Trophoblast cell (in vitro differentiated cells and primary cell): ENCODE results near the gene BACH2.

Experiments
- DNase-seq, 2 donors: peaks; one replicate each; pipeline ENCODE4 v3.0.0-alpha.2; 2016
- H2AFZ ChIP-seq: 2 replicates; pipeline ENCODE4 v1.6.1; 2013; ENCODE audit warnings: low read length, moderate library complexity, mild to moderate bottlenecking; ENCODE audit not compliant: insufficient read depth, poor library complexity
- H2AK5ac ChIP-seq: 2 replicates; pipeline ENCODE4 v1.6.1; 2013; ENCODE audit warnings: mild to moderate bottlenecking, low read length
- H2BK120ac ChIP-seq: 2 replicates; pipeline ENCODE4 v1.6.1; 2013; ENCODE audit warnings: low read length, mild to moderate bottlenecking, moderate library complexity; ENCODE audit not compliant: insufficient read depth, poor library complexity
- H2BK12ac ChIP-seq: 2 replicates; pipeline ENCODE4 v1.6.1; 2013; ENCODE audit warnings: mild to moderate bottlenecking, low read length, moderate library complexity
- H2BK5ac ChIP-seq: 2 replicates; pipeline ENCODE4 v1.6.1; 2013; ENCODE audit warnings: low read length, low read depth, moderate library complexity, mild to moderate bottlenecking; ENCODE audit not compliant: poor library complexity
- H3K14ac ChIP-seq: 2 replicates; pipeline ENCODE4 v1.6.1; 2013; ENCODE audit warnings: mild to moderate bottlenecking, low read length
- H3K18ac ChIP-seq: 2 replicates; pipeline ENCODE4 v1.6.1; 2013; ENCODE audit warnings: mild to moderate bottlenecking, low read length
- H3K23ac ChIP-seq: 2 replicates; pipeline ENCODE4 v1.6.1; 2013; ENCODE audit warnings: low read length
- H3K27ac ChIP-seq: 2 replicates; pipeline ENCODE4 v1.5.1; 2013; ENCODE audit warnings: low read depth, mild to moderate bottlenecking, inconsistent platforms, low read length, moderate library complexity
- H3K27me3 ChIP-seq: 2 replicates; pipeline ENCODE4 v1.6.1; 2013; ENCODE audit warnings: inconsistent platforms, mild to moderate bottlenecking, low read length, moderate library complexity; ENCODE audit not compliant: insufficient read depth
- H3K36me3 ChIP-seq, 2 experiments: 1 replicate in 1 of 2; 2 replicates in 1 of 2; pipeline ENCODE4 v1.6.1; 2013; ENCODE audit warnings: low read length in 2 of 2, mild to moderate bottlenecking in 2 of 2, moderate library complexity in 1 of 2; ENCODE audit not compliant: insufficient read depth in 2 of 2, control insufficient read depth in 1 of 2
- H3K4ac ChIP-seq: 2 replicates; pipeline ENCODE4 v1.6.1; 2013; ENCODE audit warnings: low read depth, mild to moderate bottlenecking, low read length, moderate library complexity
- H3K4me1 ChIP-seq, 2 experiments: 1 replicate in 1 of 2; 2 replicates in 1 of 2; pipeline ENCODE4 v1.6.1; 2013; ENCODE audit warnings: low read length in 2 of 2, mild to moderate bottlenecking in 2 of 2, moderate library complexity in 1 of 2; ENCODE audit not compliant: insufficient read depth in 2 of 2, control insufficient read depth in 1 of 2
- H3K4me2 ChIP-seq: 2 replicates; pipeline ENCODE4 v1.6.1; 2013; ENCODE audit warnings: inconsistent platforms, mild to moderate bottlenecking, low read length, moderate library complexity
- H3K4me3 ChIP-seq: 2 replicates; pipeline ENCODE4 v1.5.1; 2013; ENCODE audit warnings: mild to moderate bottlenecking, low read depth, low read length, inconsistent platforms
- H3K79me1 ChIP-seq: one replicate; pipeline ENCODE4 v1.6.1; 2013; ENCODE audit warnings: low read length
- H3K79me2 ChIP-seq: 2 replicates; pipeline ENCODE4 v1.6.1; 2013; ENCODE audit warnings: low read length, mild to moderate bottlenecking; ENCODE audit not compliant: control insufficient read depth, insufficient read depth, poor library complexity
- H3K9ac ChIP-seq: 2 replicates; pipeline ENCODE4 v1.6.1; 2013; ENCODE audit warnings: mild to moderate bottlenecking, low read length
- H3K9me3 ChIP-seq: 2 replicates; pipeline ENCODE4 v1.6.1; 2013; ENCODE audit warnings: low read depth, mild to moderate bottlenecking, control low read depth, inconsistent platforms, low read length; ENCODE audit not compliant: insufficient read depth
- H4K12ac ChIP-seq: 2 replicates; pipeline ENCODE4 v1.6.1; 2013; ENCODE audit warnings: low read depth, mild to moderate bottlenecking, low read length, moderate library complexity
- H4K8ac ChIP-seq: 2 replicates; pipeline ENCODE4 v1.6.1; 2013; ENCODE audit warnings: low read depth, mild to moderate bottlenecking, low read length, moderate library complexity
- H4K91ac ChIP-seq: one replicate; pipeline ENCODE4 v1.6.1; 2013; ENCODE audit warnings: low read depth, mild to moderate bottlenecking, low read length, moderate library complexity
- WGBS: extraction: QIAGEN DNeasy Blood & Tissue Kit; methylation state at CpG from one replicate; pipeline ENCODE4 v1.1.7; 2013; ENCODE audit warnings: missing lambda C conversion rate; ENCODE audit not compliant: insufficient read length, insufficient coverage; ENCODE audit errors: extremely low coverage; 5-methylcytosine and 5-hydroxymethylcytosine counted together

BACH2 gene

GRCh38 chr6:89976694-89977020, 320.0 kb downstream of the BACH2 start:
- Histone ChIP-seq H2AFZ (no peak overlapping the region), H3K9me3 (no peaks in the 10 kb centered on the region), H2BK12ac (no peak overlapping the region), H4K12ac (no peak overlapping the region), H3K9ac (no peak overlapping the region), H2AK5ac (no peak overlapping the region), H3K79me2 (peaks cover 4% of the 10 kb centered on the region), H3K79me1 (peaks cover 24% of the 10 kb centered on the region), H3K27me3 (no peaks in the 10 kb centered on the region), H3K23ac (no peak overlapping the region), H3K14ac (no peak overlapping the region), H2BK120ac (no peak overlapping the region), H2BK5ac (no peak overlapping the region), H3K4ac (no peak overlapping the region), H4K91ac (no peak overlapping the region), H3K27ac (no peak overlapping the region), H3K4me3 (no peak overlapping the region), H3K36me3 (no peaks in the 10 kb centered on the region), H3K4me2 (no peak overlapping the region), H3K4me1 (peaks cover 8 to 17% of the 10 kb centered on the region in 2 experiments), H3K18ac (no peak overlapping the region), H4K8ac (no peak overlapping the region)
- no CpG with 5 or more reads among the region's 3 CpGs for WGBS
- DNase-seq: no peak

- peaks cover 9 to 20% of the 10 kb centered on the region in 2 experiments for H3K4me1 ChIP-seq
- H4K91ac ChIP-seq: peak overlapping the region; percentile 41
- no peaks in the 10 kb centered on the region for H3K27me3 ChIP-seq
- peak overlapping the region; percentile 59 for H3K4ac ChIP-seq
- H3K9me3 ChIP-seq: no peaks in the 10 kb centered on the region
- no peak overlapping the region for H3K9ac ChIP-seq
- H4K8ac ChIP-seq: peak overlapping the region; percentile 57
- peaks cover 4% of the 10 kb centered on the region for H3K79me2 ChIP-seq
- H3K4me3 ChIP-seq: no peak overlapping the region
- no CpG with 5 or more reads among the region's 12 CpGs for WGBS
- peak overlapping the region; percentile 84 for H2BK12ac ChIP-seq
- no peak overlapping the region for H2AFZ ChIP-seq
- peaks cover 28% of the 10 kb centered on the region for H3K79me1 ChIP-seq
- H4K12ac ChIP-seq: no peak overlapping the region
- no peak overlapping the region for H2AK5ac ChIP-seq
- peak overlapping the region; percentile 31 for H3K27ac ChIP-seq
- peak; percentile 18 to 32 for DNase-seq
- no peak overlapping the region for H3K23ac ChIP-seq
- peak overlapping the region; percentile 1 for H3K14ac ChIP-seq
- H3K4me2 ChIP-seq: no peak overlapping the region
- peak overlapping the region; percentile 30 for H2BK120ac ChIP-seq
- H2BK5ac ChIP-seq: peak overlapping the region; percentile 69
- H3K18ac ChIP-seq: peak overlapping the region; percentile 71
- no peaks in the 10 kb centered on the region for H3K36me3 ChIP-seq
These were observed 320.5 kb downstream of the BACH2 start for GRCh38 chr6:89975991-89976693.

DNA sequence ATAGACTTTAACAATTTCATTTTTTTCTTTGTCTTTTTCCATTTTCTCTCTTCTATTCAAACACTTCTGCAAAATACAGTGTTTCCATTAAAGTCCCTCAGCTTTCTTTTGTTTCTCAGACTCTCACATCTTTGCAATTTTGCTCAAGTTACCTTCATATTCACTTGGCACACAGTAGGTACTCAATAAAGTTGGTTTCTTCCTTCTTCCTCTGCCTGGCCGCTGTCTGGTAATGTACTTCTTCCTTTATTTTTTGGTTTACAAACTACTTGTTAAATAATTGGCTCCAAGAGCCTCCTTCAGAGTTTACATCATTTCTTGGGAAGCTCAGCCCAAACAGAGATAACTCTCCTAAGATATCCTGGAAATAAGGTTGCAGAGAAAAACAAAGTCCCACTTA, 321.3 kb downstream of the BACH2 start:
- Histone ChIP-seq H3K79me1 (peaks cover 31% of the 10 kb centered on the region), H3K4me2 (no peak overlapping the region), H3K18ac (no peak overlapping the region), H3K4me1 (peaks cover 9 to 22% of the 10 kb centered on the region in 2 experiments), H4K91ac (no peak overlapping the region), H2BK12ac (no peak overlapping the region), H3K4ac (no peak overlapping the region), H2BK120ac (no peak overlapping the region), H4K12ac (no peak overlapping the region), H3K9ac (no peak overlapping the region), H3K79me2 (peaks cover 4% of the 10 kb centered on the region), H2AFZ (no peak overlapping the region), H2BK5ac (no peak overlapping the region), H3K14ac (no peak overlapping the region), H3K4me3 (no peak overlapping the region), H4K8ac (no peak overlapping the region), H2AK5ac (no peak overlapping the region), H3K27me3 (no peaks in the 10 kb centered on the region), H3K36me3 (no peaks in the 10 kb centered on the region), H3K27ac (no peak overlapping the region), H3K9me3 (no peaks in the 10 kb centered on the region), H3K23ac (no peak overlapping the region)
- WGBS: no CpG with 5 or more reads among the region's 1 CpG
- DNase-seq: no peak

GRCh38 chr6:89974834-89975233, 321.8 kb downstream of the BACH2 start:
- H3K4me2 ChIP-seq: no peak overlapping the region
- no peak overlapping the region for H2AK5ac ChIP-seq
- no peak overlapping the region for H3K4ac ChIP-seq
- H3K4me3 ChIP-seq: no peak overlapping the region
- H4K91ac ChIP-seq: no peak overlapping the region
- no peak overlapping the region for H4K8ac ChIP-seq
- no peak overlapping the region for H2BK120ac ChIP-seq
- no peak overlapping the region for H3K9ac ChIP-seq
- H3K79me2 ChIP-seq: peaks cover 4% of the 10 kb centered on the region
- H3K4me1 ChIP-seq: peaks cover 9 to 22% of the 10 kb centered on the region in 2 experiments
- WGBS: no CpG with 5 or more reads among the region's 3 CpGs
- no peak for DNase-seq
- H3K79me1 ChIP-seq: peaks cover 33% of the 10 kb centered on the region
- H3K14ac ChIP-seq: no peak overlapping the region
- no peak overlapping the region for H3K27ac ChIP-seq
- H3K27me3 ChIP-seq: no peaks in the 10 kb centered on the region
- no peak overlapping the region for H2BK5ac ChIP-seq
- H4K12ac ChIP-seq: no peak overlapping the region
- no peak overlapping the region for H3K18ac ChIP-seq
- H3K36me3 ChIP-seq: no peaks in the 10 kb centered on the region
- H2BK12ac ChIP-seq: no peak overlapping the region
- H2AFZ ChIP-seq: no peak overlapping the region
- H3K23ac ChIP-seq: no peak overlapping the region
- H3K9me3 ChIP-seq: no peaks in the 10 kb centered on the region
